HG03045 (cell line): Measurements from ENCODE around the gene SLC13A2.
"Not testable (repeated sequence)": the region's sequence is repeated elsewhere in the genome, so short reads cannot be mapped to it uniquely, and the experiment has no call there.

ENCODE experiments used
- ATAC-seq: cut with Tn5 transposase; IDR thresholded peaks from one replicate; pipeline ENCODE4 v1.9.1; 2021; ENCODE audit warnings: mild to moderate bottlenecking, moderate library complexity; ENCODE audit not compliant: unreplicated experiment

Gene SLC13A2, protein sequence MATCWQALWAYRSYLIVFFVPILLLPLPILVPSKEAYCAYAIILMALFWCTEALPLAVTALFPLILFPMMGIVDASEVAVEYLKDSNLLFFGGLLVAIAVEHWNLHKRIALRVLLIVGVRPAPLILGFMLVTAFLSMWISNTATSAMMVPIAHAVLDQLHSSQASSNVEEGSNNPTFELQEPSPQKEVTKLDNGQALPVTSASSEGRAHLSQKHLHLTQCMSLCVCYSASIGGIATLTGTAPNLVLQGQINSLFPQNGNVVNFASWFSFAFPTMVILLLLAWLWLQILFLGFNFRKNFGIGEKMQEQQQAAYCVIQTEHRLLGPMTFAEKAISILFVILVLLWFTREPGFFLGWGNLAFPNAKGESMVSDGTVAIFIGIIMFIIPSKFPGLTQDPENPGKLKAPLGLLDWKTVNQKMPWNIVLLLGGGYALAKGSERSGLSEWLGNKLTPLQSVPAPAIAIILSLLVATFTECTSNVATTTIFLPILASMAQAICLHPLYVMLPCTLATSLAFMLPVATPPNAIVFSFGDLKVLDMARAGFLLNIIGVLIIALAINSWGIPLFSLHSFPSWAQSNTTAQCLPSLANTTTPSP

DNA sequence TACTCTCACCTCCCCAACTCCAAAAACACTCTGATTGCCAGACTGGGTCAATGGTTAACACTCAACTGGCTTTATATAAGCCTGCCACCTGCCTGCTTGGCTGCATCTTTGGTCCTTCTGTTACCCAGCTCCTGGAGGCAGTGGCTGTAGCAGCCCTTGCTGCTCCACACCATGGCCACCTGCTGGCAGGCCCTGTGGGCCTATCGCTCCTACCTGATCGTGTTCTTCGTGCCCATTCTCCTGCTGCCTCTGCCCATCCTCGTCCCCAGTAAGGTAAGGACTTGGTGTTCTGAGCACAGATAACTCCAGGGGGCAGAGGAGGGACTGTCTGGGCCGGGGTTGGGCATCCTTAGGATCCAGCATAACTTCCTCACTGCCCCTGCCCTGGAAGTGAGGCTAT is at the start of gene SLC13A2:
TSS of gene SLC13A2 (plus strand) at position 103 of the 400 bp plus-strand sequence. CDS start at position 172, 69 bp downstream.
- ATAC-seq, result no peak

DNA sequence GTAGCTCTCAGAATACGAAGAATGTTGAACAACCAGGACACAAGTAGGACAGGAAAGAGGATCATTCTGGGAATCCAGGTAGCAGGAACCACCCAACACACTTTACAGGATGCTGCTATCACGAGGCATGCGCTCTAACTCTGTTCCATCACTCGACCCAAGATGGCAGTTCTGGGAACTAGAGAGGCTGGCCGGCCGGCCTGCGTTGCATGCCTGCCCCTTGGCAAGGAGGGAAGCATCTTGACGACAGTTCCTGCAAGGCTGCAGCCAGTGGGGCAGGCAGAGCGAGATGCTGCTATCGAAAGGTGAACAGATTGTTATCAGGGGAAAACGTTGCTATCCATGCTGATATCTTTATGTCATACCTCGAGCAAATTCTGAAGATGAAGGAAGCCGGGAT is 48.2 kb upstream of the SLC13A2 start:
- ATAC-seq, result no peak

DNA sequence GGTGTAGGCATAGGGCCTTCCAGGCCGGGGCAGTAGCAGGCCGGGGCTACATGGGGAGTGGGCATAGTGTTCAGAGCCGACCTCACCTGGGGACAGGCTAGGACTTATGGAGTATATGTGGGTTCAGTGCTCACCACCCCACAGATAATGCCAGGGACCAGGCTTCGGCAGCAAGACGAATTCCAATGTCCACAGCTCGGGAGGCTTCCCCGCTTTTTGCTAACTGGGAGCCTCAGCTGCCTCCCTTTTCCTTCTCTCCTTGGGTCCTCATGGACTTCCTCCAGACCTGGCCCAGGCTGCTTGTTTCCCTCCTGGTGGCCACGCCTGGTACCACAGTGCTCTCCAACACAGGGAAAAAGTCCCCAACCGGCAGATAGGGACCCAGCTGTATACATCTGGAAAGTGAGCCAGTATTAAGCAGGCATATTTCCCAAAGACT is 47.3 kb upstream of the SLC13A2 start:
- ATAC-seq, result no peak

DNA sequence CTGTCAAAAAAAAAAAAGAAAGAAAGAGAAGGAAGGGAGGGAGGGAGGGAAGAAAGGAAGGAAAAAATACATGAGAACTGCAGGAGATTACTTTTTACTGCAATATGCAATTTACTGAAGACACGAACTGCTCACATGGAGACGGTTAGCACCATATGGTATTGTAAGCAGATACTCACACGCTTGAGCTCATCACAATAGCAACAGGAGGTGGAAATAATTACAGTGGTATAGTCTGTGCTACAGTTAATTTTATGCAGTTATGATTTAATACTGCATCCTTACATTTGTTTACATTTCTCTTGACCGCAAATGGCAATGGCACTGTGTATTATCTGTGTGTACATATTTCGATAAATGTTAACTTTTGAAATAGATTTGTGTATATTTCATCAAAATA is 46.1 kb upstream of the SLC13A2 start:
- no peak for ATAC-seq

DNA sequence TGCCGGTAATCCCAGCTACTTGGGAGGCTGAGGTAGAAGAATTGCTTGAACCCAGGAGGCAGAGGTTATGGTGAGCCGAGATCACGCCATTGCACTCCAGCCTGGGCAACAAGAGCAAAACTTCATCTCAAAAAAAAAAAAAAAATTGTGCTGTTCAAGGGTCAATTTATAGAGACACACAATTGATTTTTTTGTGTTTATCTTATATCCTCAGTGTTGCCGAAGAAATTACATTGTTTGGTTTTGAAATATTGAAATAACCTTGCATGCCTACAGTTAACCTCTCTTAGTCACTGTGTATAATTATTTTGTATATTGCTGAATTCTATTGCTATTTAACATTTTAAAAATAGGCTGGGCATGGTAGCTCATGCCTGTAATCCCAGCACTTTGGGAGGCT is 45.5 kb upstream of the SLC13A2 start:
- ATAC-seq, result not testable (repeated sequence)

DNA sequence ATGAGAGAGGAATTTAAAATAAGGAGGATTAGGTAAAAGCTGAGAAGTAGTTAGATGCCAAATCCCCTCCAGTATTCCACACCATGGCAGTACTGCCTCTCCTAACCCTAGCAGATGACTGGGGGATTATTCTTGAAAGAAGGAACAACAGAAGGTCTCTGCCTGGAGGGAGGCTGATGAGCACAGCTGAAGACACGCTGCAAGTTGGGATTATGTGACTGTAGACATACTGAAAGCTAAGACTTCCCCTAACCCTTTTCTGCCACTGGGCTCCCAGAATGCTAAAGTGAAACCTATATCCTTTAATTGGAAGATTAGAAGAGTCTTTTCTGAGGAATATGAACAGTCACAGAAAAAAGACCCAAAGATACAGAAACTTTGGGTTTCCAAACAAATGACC is 39.7 kb upstream of the SLC13A2 start:
- no peak for ATAC-seq

DNA sequence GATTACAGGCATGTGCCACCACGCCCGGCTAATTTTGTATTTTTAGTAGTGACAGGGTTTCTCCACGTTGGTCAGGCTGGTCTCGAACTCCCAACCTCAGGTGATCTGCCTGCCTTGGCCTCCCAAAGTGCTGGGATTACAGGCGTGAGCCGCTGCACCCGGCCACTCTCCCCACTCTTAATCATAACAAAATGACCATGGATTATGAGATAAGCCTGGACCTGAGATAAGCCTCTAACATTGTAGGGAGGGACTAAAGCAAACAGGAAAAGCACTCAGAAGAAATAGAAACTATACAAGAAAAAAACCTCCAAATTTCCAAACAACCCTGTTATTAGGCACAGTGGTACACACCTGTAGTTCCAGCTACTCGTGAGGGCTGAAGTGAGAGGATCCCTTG is 39.1 kb upstream of the SLC13A2 start:
- not testable (repeated sequence) for ATAC-seq

DNA sequence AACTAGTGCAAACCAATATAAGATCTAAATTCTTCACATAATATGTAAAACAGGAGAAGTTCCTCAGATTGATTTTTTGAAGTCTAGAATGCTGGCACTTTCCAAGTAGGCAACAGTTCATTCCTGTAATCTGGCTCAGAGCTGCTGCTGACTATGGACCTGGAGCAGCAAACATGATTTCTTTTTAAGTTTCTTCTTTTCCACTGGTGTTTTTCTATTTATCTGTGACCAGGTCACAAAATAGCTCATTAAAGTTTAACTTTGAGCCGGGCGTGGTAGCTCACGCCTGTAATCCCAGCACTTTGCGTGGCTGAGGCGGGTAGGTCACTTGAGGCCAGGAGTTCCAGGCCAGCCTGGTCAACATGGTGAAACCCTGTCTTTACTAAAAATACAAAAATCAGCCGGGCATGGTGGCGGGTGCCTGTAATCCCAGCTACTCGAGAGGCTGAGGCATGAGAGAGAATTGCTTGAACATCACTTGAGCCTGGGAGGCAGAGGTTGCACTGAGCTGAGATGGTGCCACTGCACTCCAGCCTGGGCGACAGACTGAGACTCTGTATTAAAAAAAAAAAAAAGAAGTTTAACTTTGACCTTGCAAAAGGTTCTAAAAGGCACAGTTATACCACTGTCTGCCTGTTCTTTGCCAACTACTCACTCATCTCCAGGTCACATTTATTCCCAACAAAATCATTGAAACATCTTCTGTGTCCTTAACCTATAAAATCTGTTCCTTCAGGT is 29.4 kb upstream of the SLC13A2 start:
- no peak for ATAC-seq

DNA sequence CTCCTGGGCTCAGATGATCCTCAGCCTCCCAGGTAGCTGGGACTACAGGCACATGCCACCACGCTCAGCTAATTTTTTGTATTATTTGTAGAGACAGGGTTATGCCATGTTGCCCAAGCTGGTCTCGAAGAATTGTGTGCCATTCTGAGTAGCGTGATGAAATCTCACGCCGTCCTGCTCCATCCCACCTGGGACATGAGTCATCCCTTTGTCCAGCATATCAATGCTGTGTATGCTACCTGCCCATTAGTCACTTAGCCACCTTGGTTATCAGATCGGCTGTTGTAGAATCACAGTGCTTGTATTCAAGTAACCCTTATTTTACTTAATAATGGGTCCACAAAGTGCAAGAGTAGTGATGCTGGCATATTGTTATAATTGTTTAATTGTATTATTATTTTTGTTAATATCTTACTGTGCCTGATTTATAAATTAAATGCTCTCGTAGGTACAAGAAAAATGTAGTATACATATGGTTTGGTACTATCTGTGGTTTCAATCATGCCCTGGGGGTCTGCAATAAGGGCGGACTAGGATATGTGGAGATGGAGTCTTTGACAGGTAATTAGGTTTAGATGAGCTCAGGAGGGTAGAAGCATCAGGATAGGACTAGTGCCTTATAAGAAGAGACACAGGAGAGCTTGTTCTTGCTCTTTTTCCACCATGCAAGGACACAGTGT is 26.6 kb upstream of the SLC13A2 start:
- ATAC-seq, result no peak

DNA sequence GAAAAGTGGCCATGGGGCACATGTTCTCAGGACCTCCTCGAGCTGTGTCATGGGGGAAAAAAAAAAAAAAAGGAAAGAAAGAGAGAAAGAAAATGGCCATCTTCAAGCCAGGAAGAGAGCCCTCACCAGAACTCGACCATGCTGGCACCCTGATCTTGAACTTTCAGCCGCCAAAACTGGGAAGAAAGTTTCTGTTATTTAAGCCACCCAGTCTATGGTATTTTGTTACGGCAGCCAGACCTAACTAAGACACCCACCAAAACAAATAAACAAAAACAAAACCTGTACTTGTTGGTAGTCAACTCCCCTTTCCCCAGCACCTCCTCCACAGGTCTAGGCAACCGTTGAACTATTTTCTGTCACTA is 26.1 kb upstream of the SLC13A2 start:
- ATAC-seq, result no peak

DNA sequence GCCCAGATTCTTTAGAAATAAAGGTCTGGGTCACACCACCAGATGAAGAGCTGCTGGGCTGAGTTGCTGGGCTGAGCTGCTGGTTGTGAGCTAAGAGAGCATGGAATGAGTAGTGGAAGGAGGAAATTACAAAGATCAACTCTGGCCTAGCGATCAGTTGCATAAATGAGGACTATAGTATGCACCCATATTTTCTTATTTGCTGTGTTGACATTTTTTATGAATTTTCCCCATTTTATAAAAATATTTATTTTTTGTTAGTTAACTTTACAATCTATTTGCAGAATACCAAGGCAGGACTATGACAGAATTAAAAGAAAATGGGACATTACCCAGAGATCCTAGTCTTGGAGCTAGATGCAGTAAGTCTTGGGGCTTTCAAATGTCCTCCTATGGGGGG is 23.6 kb upstream of the SLC13A2 start:
- ATAC-seq, result no peak

DNA sequence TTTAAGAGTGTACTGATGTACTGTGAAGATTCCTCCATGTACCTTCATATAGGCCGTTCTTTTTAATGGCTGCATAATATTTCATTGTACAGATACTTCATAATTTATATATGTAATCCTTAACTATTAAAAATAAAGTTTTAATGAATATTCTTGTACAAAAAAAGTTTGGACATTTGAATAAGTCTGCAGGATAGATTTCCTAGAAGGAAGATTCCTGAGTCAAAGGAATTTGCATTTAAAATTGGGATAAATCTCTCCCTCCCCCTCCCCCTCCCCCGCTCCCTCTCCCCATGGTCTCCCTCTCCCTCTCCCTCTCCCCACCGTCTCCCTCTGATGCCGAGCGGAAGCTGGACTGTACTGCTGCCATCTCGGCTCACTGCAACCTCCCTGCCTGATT is 15.6 kb upstream of the SLC13A2 start:
- ATAC-seq, result no peak

DNA sequence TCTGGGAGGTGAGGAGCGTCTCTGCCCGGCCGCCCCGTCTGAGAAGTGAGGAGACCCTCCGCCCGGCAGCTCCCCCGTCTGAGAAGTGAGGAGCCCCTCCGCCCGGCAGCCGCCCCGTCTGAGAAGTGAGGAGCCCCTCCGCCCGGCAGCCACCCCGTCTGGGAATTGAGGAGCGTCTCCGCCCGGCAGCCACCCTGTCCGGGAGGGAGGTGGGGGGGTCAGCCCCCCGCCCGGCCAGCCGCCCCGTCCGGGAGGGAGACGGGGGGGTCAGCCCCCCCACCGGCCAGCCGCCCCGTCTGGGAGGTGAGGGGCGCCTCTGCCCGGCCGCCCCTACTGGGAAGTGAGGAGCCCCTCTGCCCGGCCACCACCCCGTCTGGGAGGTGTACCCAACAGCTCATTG is 14.6 kb upstream of the SLC13A2 start:
- not testable (repeated sequence) for ATAC-seq

DNA sequence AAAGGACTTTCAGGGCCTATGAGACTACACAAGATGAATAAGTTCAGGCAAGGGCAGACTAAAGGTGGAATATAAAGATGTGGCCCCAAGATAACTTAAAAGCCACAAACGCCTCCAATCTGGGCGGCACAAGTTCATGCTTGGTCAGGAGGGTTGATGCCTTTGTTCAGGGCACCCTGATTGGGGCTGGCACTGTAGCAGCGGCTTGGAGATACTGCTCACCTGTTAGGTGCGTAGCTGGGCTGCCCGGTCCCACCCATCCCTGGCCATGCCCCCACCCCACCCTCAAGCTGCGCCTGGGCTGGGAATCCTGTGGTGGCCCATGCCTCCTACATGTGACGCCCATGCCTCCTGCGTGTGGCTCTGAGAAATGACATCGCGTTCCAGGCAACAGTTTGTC is 12.5 kb upstream of the SLC13A2 start:
- no peak for ATAC-seq

DNA sequence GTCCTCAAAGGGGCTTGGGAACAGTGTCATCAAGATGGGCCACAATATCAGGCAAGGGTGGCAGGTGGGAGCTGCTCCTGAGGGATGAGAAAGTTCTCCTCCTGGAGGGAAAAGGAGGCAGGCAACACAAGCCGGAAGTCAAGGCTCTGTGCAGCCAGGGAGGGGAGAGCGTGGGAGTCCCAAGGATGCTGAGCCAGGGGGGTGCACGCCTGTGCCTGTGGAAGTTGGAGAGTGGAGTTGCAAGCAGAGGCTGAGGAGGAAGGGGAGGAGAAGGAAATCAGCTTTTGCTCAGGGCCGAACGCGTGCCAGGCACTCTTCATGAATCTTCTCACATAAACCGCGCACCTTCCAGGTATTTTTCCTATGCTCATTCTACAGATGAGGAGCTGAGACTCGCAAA is 7.4 kb upstream of the SLC13A2 start:
- ATAC-seq, result no peak

DNA sequence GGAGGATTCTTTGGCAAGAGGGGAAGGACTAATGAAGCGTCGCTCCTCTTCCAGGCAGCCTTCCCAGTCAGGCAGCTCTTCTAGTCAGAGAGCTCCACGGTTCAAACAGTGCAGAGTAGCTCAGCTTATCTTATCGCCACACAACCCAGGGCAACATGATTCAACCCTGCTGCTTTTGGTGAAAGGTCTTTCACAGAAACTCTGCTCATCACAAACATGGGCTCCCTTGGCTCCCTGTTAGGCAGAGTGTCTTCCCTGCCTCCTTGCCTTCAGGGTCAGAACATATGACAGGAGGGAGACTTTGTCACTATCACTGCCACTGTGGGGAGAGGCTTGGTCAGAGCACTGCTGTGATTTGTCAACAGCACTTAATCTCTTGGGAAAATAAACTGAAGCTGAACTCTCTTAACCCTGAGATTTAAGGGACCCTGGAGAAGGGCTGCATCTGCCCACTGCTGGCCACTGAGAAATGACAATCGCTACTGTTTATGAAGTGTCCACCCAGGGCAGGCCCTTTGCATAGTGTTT is 6.9 kb upstream of the SLC13A2 start:
- ATAC-seq, result no peak

DNA sequence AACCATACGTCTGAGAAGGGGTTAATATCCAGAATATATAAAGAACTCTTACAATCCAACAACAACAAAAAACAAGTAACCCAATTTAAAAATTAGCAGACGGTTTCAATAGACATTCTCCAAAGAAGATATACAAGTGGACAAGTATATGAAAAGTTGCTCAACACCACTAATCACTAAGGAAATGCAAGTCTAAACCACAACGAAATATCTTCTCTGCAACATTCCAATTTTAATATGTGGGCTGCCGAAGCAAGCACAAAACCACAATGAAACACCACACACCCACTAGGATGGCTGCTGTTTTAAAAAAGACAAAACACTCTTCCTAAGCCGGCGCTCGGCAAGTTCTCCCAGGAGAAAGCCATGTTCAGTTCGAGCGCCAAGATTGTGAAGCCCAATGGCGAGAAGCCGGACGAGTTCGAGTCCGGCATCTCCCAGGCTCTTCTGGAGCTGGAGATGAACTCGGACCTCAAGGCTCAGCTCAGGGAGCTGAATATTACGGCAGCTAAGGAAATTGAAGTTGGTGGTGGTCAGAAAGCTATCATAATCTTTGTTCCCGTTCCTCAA is 5.9 kb upstream of the SLC13A2 start:
- no peak for ATAC-seq

DNA sequence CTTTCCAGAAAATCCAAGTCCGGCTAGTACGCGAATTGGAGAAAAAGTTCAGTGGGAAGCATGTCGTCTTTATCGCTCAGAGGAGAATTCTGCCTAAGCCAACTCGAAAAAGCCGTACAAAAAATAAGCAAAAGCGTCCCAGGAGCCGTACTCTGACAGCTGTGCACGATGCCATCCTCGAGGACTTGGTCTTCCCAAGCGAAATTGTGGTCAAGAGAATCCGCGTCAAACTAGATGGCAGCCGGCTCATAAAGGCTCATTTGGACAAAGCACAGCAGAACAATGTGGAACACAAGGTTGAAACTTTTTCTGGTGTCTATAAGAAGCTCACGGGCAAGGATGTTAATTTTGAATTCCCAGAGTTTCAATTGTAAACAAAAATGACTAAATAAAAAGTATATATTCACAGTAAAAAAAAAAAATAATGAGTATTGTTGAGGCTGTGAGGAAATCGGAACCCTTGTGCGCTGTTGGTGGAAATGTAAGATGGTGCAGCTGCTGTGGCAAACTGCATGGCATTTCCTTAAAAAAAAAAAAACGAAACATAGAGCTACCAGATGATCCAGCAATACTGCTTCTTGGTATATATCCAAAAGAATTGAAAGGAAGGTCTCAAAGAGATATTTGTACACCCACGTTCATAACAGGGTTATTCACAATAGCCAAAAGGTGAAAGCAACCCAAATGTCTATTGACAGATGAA is 5.3 kb upstream of the SLC13A2 start:
- not testable (repeated sequence) for ATAC-seq

DNA sequence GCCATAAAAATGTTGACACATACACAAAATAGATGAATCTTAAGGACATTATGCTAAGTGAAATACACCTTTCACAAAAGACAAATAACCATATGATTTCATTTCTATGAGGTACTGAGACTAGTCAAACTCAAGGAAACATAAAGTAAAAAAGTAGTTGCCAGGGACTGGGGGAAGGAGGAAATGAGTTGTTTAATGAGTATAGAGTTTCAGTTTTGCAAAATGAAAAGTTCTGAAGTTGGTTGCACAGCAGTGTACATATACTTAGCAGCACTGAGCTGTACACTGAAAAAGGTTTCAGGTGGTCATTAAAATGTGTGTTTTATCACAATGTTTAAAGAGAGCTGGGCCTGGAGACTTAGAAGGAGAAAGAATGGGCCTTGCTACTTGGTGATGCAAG is 4.7 kb upstream of the SLC13A2 start:
- no peak for ATAC-seq

DNA sequence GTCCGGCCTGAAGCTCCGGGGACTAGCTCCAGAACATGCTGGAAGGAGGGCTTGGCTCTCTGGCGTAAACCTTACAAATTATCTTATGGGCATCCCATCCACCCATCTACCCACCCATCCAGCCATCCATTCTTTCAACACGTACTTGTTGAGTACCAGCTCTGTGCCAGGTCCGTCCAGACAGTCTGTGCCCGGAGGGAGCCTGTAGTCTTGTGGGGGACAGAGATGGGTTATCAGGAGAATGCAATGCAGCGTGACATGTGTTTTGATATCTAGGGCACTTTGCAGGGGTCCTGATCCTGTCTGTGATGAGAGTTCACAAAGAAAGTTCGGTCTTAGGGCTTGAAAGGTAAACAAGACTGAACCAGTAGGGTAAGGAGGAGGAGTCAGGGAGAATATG is 4.1 kb upstream of the SLC13A2 start:
- ATAC-seq, result no peak
